Measurements from ENCODE around the gene TM4SF18.
"Not testable (repeated sequence)": the region's sequence is repeated elsewhere in the genome, so short reads cannot be mapped to it uniquely, and the experiment has no call there.

TM4SF18 gene

DNA sequence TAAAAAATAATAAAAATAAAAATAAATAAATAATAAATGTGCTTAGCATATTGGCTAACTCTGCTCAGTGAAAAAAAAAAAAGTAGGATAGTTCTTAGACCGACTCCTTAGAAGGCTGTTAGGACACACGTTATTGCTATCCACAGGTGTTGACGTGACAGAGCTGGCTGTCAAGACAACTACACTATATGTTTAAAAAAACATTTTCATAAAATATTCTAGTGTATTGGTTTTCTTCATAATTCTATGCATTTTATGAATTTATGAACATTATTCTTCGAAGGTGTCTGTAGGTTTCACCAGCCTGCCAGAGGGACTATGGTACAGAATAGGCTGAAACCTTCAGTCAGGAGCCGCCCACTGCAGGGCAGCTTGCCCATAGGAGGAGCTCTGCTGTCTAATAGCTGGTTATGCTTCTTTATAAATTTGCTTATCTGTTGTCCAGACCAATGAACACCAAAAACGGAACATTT, 34.8 kb upstream of the TM4SF18 start:
- DNase-seq = peak; percentile 35

DNA sequence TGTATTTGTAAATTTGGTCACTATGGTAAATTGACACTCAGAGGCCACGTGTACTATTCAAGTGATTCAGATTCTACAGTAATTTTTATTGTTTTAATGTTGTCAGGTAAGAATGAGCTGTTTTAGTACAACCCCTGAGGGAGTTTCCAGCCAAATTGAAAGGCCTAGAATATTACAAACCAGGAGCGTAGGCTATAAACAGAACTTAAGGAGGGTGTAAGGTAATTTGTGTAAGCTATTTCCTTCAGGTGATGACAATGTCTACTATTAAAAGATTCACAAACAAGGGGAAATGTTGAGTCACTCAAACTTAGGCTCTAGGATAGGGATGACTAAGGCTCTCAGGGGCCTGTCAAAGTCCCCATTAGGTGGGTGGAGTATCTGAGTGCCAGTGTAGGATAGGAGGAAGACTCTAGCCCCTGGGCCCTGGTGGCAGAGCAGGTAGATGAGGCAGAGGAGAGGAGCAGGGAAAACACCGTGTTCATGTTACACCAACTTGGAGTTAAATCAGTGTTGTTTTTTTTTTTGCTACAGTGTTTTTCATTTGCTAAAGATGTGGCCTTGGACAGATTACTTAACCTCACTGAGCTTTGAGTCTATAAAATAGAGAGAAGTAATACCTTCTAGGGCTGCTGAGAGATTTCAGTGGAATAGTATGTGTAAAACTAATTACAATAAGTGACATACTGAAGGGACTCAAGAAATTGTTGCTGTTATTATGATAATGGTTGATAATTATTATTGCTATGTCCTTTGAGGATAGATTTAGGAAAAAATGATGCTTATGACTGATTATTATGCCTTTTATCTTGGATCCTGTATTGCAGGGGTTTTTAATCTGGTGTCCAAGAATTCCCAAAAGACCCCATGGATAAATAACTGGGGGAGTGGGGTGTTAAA, 33.8 kb upstream of the TM4SF18 start:
- DNase-seq = peak; percentile 84

DNA sequence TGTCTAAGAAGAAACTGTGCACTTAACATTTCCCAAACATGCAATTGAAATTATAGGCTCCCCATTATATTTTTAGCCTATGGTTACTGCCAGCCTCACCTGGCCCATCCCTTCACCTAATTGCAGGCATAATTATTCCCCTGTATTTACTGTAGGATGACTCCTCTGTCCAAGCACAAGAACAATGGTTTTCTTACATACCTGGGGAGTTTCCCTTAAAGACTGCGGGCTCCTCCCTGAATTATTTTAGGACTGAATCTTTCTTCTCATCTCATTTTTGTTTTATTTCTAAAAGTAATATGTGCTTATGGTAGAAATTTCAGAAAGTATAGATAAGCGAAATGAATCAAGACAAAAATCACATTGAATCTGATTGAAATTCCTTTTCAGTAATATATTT, 32.6 kb upstream of the TM4SF18 start:
- DNase-seq = no peak

DNA sequence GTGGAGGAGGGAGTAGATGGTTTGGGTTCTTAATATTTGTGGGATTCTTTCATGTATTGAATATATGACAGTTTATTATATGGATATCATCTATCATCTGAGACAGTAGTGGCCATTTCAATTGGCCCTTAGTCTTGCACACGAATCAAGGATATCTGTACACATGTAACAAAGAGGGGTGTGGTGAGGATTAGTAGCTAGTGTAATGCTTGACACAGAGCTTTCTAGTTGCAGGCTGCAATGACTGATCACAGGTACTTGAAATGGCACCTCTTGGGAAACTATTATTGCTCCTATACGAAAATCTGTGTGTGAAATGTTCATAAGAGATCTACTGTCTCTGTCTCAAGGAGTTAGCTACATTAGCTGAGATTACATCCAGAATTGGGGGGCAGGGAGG, 31.2 kb upstream of the TM4SF18 start:
- no peak for DNase-seq

DNA sequence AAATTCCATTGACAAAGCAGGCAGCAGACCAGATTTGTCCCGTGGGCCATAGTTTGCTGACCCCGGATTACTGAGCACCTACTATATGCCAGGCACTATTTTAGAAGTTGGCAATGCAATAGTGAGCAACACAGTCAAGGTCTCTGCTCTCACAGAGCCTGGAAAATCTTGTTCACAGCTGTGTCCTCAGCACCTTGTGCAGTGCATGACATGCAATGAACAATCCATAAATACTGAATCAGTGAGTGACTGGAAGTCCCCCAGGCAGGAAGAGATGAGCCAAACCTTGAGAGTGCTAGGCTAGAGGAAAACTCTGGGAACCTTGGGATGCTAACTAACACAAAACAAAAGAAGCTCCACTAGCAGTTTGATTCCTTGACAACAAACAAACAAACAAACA, 29.6 kb upstream of the TM4SF18 start:
- no peak for DNase-seq

DNA sequence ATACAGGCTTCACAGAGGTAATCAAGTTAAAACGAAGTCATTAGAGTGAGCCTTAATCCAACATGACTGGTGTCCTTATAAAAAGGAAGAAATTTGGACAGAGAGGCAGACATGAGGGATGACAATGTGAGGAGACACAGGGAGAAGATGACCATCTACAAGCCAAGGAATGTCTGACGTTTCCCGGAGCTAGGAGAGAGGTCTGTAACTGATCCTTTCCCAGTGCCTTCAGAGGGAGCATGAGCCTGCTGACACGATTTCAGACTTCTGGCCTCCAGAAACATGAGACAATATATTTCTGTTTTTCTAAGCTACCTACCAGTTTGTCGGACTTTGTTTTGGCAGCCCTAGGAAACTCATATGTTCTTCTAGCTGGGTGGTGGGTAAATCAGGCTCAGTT, 28.9 kb upstream of the TM4SF18 start:
- no peak for DNase-seq

DNA sequence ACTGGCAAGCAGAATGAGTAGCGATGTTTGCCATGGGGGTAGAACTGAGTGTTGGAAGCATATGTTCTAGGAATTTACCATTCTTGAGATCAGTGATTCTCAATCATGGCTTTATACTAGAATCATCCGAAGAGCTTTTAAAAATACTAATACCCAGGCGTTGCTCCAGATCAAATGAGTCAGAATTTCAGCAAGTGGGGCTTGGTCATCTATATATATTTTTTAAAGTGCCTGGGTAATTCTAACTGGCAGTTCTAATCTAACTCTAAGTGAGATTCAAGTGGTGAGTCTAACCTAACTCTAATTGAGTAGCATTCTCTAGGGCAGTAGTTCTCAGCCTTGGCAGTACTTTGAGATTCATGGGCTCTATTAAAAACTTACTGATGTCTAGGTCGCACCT, 23.2 kb upstream of the TM4SF18 start:
- DNase-seq = no peak

DNA sequence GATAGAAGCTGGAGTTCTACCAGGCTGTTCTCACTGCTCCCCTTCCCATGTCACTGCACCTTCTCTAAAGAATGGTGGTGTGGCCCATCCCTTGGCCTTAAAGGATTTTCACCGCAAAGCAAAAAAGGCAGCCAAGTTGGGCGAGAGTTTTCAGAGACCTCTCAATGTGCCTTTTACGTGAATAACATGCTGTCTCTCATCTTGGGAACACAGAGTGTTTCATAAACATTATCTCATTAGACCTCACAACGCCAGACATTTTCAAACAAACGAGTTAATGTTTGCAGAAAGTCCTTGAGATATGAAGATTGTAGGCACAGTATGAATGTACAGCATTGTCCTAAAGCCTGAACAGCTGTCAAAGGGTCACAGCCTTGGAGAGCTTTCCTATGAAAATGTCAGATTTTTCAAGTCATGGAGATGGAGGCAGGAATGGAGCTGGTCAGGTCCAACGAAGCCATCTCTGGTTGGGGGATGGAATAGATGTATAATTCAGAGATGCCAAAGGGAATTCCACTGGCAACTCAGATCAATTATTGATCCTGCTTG, 22.7 kb upstream of the TM4SF18 start:
- DNase-seq = peak; percentile 75

DNA sequence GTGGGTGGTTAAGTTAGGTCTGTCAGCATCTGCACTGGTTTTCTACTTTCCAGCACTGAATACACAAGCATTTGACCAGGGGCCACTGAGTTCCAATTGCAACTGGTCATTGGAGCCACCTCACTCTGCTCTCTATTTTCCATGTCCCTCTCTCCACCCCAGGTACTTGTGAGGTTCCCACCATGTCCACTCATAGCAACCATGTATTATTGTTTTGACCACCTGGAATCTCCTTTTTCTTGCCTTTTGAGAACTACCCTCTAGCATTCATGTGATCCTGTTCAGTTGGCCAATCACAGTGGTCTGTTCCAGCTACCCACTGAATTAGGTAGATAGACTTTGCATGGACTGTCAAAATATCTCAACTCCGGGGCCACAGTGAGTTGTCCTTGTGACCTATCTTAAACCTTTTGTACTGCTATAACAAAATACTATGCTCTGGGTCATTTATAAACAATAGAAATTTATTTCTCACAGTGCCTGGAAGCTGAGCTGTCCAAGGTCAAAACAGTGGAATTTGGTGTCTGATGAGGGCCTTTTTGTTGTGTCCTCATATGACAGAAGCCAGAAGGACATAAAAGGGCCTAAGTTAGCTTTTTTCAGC, 20.2 kb upstream of the TM4SF18 start:
- DNase-seq = no peak

DNA sequence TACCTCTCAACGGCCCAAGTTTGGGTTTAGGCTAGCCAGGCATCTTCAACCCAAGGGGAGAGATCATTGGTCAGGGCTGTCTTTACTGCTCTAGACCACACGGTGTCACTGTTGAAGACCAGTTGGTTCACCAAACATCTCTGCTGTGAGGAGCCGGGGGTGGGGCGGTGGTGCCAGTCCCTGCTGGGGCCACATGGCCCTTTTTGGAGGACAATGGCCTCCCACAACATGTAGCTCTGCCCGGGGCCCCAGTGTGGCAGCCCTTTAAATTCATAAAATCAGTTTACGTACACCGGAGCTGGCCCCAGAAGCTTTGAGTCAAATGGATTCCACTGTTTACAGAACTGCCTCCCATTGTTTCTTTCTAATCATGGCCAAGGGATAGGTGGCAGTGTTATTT, 19.1 kb upstream of the TM4SF18 start:
- peak; percentile 81 for DNase-seq

DNA sequence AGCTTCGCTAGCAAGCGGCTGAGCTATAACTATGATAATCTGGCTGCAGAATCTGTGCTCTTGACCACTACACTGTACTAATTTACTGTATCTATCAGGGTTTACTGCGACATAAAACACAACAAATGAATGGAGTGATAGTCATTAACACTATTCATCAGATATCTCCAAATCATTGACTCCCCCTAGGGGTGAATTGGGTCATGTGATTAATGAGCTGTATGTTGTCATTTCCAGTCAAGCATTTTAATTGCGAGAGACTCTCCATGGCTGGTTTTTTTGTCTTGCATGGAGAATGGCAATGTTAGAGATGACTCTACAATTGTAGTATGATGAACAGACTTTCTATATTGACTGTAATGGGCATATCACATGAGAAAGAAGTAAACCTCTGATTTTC, 10.5 kb upstream of the TM4SF18 start:
- peak; percentile 20 for DNase-seq

DNA sequence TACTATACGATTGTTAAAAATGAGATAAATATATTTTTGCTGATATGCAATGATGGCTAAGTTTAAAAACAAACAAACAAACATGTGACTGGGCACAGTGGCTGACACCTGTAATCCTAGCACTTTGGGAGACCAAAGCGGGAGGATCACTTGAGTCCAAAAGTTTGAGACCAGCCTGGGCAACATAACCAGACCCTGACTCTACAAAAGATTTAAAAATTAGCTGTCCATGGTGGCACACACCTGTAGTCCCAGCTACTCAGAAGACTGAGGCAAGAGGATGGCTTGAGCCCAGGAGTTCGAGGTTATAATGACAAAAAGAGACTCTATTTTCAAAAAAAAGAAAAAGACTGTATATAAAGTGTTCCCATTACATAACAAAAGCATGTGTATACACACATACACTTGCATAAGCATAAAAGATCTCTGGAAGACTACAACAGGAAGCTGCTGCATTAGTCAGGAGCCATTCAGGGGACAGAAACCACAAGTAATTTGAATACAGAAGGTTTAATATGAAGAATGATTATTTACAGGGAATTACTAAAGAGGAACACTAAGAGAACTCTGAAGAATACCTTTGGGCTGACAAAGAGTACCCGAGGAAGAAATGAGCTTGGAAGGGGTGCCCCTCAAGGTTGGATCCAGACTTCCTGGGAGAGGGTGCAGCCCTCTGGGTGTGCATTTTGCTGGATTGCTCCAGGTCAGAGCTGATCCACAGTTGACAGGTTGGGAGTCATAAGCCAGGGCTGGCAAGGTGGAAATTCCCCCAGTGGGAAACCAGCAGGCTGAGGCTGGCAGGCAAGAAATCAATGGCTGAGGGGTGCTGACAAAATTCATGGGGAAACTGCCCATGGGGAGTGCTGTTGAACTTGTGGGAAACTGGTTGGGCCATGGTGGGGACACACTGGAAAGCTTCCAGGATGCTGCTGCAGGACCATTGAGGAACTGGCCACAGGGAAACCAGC, 9.3 kb upstream of the TM4SF18 start:
- no peak for DNase-seq

DNA sequence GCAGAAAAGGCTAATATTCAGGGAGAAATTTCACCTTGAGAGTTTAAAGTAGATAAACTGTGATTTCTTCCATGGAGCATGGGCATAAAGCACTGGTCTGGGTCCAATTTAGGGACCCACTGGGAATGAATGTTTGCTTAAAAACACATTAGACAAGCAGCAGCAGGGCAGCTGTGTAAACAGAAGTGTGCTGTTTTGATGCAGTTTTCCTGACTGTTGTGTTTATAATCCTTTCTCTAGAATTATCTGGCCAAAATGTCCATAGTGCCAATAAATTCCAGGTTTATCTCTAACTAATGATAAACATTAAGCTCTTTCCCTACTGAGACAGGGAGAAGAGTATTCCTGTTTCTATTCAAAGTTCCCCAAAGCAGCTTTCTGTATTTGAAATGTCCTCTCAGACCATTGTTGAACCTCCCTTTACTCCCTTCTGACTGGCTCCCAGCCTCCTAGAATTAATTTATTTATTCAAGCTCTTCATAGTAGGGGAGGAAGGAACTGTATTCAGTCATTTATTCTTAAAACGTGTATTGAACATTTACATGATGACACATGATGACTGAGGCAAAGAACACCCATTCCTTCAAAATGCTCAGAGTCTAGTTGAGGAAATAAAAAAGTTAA, 7.0 kb upstream of the TM4SF18 start:
- peak; percentile 79 for DNase-seq

DNA sequence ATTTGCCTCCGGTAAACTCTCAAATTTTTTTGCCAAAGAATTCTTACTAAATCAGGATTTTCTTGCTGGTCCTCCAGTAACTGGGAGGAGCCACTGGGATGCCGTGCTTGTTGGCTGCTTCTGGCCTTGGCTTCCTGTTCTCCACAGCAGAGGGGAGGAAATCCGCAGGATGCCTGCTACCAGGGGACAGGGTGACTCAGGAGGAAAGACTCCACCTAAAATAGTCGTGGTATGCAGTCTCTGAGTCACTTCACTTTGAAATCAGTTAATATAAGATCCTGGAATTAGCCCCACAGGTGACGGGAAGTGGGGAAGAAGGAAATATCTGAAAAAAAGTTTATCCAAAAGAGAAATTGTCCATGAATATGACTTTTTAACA, 6.5 kb upstream of the TM4SF18 start:
- DNase-seq = peak; percentile 88

DNA sequence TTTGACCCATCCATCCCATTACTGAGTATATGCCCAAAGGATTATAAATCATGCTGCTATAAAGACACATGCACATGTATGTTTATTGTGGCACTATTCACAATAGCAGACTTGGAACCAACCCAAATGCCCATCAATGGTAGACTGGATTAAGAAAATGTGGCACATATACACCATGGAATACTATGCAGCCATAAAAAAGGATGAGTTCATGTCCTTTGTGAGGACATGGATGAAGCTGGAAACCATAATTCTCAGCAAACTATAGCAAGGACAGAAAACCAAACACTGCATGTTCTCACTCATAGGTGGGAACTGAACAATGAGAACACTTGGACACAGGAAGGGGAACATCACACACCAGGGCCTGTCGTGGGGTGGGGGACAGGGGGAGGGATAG, 4.0 kb upstream of the TM4SF18 start:
- not testable (repeated sequence) for DNase-seq

DNA sequence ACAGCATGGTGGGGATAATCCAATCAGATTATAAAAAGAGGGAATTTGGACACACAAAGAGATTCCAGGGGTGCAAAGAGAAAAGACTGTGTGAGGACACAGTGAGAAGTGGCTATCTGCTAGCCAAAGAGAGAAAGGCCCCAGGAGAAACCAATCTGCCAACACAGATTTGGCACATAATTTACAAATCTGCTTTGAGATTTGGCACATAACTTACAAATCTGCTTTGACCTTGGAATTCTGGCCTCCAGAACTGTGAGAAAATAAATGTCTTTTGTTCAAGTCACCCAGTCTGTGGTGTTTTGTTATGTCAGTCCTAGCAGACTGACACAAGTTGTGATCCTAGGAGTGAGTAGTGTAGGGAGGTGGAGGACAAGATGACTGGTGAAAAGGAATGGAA, 3.5 kb upstream of the TM4SF18 start:
- DNase-seq = no peak

DNA sequence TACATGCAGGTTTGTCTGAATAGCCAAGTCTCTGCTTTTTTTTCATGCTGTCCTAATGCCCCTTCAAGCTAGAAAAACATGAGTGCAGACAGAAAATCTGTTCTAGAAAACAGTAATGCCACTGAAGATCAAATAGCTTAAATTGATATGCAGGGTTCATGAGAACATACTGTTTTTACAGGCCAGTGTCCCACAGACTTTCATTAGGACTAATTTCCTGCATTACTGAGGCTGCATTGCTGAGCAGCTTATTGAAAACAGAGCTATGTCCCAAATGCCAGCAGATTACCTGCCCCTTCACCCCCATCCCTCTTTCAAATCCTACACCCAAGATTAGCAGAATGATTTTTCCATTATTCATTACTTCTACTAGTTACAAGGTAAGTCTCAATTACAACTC, 665 bp downstream of the TM4SF18 start:
- DNase-seq = no peak

DNA sequence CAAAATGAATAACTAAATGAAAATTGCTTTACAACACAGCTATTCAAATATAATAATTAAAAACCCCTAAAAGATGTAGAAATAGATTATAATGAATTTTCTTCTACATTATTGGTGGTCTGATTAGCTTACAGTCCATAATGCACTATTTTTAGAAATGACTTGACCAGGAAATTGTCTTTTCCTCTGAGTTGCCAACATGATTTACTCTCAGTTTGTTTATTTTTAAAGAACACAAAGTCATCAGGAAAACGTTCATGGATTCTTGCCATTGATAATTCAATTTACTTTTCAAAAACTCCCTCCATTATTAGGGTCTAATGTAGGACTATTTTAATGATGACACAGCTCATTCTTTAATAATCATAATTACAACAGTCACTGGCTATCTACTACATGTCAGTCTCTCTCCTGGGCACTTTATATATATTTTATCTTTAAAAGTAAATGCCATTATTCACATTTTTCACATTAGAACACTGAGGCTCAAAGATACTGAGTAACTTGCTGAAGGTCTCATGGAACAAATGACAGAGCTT, 1.1 kb downstream of the TM4SF18 start:
- no peak for DNase-seq

DNA sequence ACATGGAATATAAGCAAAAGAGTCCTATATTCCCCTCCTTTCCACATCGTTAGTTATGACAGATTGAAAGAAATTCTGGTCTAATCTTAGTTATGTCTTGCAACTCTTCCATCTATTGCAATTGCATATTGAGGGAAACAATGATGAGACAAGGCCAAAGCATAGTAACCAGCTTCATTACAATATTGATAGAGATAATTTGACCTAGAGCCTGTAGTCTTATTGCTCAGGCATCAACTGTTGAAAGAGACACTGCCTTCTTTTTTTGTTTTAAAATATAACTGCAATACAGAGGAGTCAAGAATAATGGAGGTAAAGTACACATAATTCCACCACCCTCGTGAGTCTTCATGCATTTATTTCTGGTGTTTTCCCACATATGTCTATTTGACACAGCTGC, 2.0 kb downstream of the TM4SF18 start:
- no peak for DNase-seq

DNA sequence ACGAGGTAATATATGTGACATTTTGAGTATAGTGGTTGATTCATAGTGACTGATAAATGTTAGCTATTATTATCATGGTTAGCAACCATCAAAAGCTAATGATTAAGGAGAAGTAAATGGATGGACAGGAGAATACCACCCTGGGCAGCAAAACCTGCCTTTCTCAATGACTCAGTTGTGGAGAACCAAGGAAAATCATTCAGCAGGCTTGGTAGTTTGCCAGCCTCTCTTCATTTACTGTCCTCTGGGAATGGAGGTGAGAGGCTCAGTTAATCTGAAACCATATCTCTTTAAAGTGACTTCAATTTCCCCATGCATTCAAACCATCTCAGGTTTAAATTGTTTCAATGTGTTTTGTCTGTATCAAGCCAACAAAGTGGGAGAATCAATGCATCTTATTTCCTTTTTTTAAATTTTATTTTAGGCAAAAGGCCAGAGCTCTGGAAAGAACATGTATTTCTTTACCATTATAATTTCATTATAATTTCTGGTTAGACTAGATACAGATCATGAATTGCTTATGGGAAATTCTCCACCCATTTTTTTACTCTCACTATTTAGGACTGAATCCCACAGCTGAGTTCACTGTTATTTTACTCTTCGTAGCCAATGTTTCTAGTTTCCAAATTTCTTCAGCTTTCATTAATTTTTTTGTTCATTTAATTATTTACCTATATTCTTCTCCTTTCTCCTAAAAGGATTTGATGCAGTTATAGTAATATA, 2.7 kb downstream of the TM4SF18 start:
- no peak for DNase-seq

DNA sequence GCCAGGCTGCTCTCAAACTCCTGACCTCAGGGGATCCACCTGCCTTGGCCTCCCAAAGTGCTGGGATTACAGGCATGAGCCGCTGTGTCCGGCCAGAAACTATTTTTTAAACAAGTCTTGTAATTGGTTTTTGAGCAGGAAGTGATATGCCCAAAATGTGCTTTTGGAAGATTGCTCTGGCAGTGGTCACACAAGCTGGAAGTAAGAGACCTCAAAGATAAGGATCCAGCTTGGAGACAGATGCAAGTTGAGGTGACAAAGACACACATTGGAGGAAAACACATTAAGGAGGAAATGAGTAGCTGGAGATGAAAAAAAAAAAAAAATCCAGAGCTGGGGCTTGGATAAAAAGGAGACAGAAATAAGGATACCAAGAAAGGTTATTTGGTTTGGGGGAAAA, 6.3 kb downstream of the TM4SF18 start:
- no peak for DNase-seq

DNA sequence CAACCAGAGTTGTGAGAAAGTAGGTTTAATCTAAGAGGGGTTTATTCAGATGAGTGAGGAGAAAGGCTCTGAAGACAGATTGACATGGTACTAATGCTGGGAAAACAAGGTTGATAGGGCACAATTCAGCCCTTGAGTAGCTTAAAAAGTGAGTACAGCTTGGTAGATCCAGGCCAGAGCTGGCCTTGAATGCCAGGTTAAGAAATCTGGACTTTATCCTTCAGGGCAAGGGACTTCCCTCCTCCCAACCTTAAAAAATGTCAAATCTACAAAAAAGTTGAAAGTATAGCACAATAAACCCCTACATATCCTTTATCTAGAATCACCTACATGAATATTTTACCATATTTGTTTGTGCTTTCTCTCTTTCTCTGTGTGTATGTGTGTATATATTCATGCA, 7.9 kb downstream of the TM4SF18 start:
- no peak for DNase-seq
